ENCODE data around the gene SLC9A9.

SLC9A9 gene

DNA sequence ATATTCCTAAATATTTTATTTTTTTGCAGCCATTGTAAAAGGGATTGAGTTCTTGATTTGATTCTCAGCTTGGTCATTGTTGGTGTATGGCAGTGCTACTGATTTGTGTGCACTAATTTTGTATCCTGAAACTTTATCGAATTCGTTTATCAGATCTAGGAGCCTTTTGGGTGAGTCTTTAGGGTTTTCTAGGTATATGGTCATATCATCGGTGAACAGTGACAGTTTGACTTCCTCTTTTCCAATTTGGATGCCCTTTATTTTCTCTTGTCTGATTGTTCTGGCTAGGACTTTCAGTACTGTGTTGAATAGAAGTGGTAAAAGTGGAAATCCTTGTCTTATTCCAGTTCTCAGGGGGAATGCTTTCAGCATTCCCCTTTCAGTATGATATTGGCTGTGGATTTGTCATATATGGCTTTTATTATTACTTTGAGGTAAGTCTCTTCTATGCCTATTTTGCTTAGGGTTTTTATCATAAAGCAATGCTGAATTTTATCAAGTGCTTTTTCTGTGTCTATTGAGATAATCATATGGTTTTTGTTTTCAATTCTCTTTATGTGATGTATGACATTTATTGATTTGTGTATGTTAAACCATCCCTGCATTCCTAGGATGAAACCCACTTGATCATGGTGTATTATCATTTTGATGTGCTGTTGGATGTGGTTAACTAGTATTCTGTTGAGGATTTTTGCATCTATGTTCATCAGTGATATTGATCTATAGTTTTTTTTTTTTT is 11.4 kb upstream of the SLC9A9 start:
- H3K4me3 ChIP-seq (replicated peaks; ENCODE audit: low read depth, low read length) = no peak overlapping the region
- TF ChIP-seq, protein P1, sequence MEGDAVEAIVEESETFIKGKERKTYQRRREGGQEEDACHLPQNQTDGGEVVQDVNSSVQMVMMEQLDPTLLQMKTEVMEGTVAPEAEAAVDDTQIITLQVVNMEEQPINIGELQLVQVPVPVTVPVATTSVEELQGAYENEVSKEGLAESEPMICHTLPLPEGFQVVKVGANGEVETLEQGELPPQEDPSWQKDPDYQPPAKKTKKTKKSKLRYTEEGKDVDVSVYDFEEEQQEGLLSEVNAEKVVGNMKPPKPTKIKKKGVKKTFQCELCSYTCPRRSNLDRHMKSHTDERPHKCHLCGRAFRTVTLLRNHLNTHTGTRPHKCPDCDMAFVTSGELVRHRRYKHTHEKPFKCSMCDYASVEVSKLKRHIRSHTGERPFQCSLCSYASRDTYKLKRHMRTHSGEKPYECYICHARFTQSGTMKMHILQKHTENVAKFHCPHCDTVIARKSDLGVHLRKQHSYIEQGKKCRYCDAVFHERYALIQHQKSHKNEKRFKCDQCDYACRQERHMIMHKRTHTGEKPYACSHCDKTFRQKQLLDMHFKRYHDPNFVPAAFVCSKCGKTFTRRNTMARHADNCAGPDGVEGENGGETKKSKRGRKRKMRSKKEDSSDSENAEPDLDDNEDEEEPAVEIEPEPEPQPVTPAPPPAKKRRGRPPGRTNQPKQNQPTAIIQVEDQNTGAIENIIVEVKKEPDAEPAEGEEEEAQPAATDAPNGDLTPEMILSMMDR (IDR thresholded peaks at IDR 0.05; ENCODE audit: low read depth, low read length, missing control alignments) = no peak

DNA sequence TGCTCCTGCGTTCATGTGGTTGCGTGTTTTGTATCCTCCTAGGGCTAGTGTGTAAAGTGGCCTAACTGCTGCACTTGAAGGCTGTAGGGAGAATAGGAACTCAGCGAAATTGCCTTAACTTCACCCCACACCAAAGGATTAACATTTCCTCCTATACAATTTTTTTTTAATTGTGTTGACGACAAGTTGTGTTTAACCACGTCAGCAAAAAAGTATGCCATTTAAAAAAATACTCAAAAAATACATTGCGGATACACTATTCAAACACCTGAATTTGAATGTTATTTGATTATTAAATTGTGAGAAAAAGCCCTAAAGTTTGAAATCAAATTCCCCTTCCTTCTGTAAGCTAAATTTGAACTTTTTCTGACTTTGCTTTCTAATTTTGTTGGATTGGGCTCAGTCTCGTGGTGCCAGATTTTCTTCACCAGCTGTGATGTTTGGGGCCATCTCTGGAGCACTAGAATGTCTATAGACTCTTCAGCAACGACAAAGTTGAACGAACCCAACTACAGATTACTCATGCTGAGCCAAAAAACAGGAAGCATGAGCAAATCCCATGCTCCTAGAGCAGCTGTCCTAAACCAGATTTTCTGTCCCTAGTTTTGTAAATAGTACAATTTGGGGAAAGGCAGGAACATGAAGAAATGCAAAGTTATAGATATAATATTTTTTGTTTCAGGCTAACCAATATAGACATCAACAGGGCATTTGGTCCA is 8.1 kb upstream of the SLC9A9 start:
- no peak overlapping the region for H3K4me3 ChIP-seq (replicated peaks; ENCODE audit: low read depth, low read length)
- DNase-seq (ENCODE audit: extremely low read depth, low read depth) = no peak
- TF ChIP-seq, protein P1 (IDR thresholded peaks at IDR 0.05; ENCODE audit: low read depth, low read length, missing control alignments) = no peak

More for the DNA sequence above, 11.4 kb upstream of the SLC9A9 start:
- DNase-seq (ENCODE audit: extremely low read depth, low read depth) = no peak

DNA sequence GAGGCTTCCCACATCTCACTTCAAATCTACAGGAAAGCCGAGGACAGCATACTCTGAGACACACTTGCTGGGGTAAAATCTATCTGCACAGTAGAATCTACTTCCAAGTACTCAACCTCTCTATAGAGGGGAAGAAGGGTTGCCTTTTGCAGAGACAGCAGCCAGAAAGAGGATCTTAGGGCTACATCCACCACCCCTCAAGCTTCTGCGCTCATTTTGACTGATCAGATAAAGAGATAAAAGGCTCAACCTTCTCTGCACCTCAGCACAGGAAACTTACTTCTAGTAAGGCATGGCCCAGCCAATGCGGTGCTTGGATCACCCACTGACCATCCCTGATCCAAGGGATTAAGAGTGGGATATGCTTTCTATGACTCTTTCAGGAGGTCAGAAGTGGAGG is 6.9 kb upstream of the SLC9A9 start:
- no peak overlapping the region for H3K4me3 ChIP-seq (replicated peaks; ENCODE audit: low read depth, low read length)
- TF ChIP-seq, protein P1 (IDR thresholded peaks at IDR 0.05; ENCODE audit: low read depth, low read length, missing control alignments) = no peak
- DNase-seq (ENCODE audit: extremely low read depth, low read depth) = no peak

DNA sequence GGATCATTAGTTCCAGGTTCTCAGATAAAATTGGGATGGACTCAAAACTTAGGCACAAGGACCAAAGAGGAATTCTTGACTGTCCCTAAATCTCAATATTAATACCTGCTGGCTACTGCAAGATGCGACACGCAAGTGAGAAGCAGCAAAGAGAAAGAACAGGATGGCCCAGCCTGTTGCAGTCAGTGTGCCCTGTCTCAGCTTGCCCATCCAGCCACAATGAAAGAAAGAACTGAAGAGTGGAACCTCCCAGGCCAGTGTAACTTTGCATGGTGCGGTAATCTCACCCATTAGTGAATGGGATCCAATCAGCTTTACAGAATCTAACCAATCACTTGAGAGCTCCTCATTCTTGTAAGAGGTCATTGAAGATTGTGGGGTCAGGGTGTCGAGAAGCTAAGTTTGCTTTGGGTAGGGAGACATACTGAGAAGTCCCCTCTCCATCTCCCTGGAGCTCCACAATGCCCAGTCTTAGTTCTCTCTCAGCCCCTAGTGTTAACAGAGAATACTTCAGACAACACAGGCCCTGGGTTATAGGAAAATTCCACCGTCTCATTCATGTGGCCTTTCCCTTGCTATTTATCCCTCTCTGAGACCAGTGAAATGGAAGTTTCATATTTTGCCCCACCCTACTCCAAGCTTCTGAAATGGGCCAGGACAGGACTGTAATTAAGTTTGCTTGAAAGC is 3.2 kb upstream of the SLC9A9 start:
- no peak overlapping the region for H3K4me3 ChIP-seq (replicated peaks; ENCODE audit: low read depth, low read length)
- TF ChIP-seq, protein P1 (IDR thresholded peaks at IDR 0.05; ENCODE audit: low read depth, low read length, missing control alignments) = no peak
- DNase-seq (ENCODE audit: extremely low read depth, low read depth) = no peak

DNA sequence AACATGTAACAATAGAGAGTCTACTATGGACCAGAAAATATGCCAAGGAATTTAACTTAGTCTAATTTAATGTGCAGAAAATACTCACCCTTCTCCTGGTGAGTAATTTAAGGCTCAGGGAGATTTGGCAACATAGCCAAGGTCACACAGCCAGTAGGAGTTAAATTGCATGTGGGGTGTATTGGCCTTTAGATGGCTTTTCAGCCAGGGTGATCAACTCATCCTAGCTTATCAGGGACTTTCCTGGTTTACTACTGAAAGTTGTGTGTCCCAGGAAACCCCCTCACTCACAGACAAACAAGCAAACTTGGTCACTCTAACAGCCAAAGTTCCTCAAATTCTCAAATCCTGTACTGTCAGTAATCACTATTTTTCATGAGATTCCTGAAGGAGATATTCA is 2.6 kb upstream of the SLC9A9 start:
- TF ChIP-seq, protein P1 (IDR thresholded peaks at IDR 0.05; ENCODE audit: low read depth, low read length, missing control alignments) = no peak
- H3K4me3 ChIP-seq (replicated peaks; ENCODE audit: low read depth, low read length) = no peak overlapping the region
- no peak for DNase-seq (ENCODE audit: extremely low read depth, low read depth)

DNA sequence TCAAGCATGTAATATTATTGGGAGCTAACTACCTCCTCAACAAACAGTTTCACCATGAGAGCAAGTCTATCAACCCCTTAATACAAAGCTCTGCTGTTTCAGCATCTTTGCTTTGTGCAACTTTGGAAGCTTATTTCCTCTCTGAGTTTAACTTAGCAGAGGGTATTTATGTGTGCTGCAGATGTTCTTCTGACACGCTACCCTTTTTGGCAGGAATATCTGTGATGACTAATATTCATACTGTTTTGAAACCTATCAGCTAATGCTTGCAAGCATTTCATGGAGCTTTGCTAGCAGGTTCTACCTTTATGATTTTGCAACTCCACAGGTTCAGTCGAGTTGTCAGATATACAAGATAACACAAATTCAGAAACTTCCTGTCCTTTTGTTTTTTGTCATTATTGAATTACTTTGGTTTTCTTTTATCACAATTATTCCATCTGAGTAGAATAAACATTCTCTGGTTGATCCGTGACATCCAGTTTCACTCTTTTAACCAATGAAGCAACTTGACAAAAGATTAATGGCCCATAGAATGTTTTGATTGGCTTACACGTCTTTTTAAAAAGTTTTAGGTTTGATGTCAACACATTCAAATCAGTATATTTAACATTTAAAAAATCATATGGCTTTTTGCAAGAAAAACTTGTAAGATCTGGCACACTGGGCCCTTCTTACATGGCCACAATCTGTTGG is 1.7 kb upstream of the SLC9A9 start:
- peak; percentile 73 for DNase-seq (ENCODE audit: extremely low read depth, low read depth)
- TF ChIP-seq, protein P1 (IDR thresholded peaks at IDR 0.05; ENCODE audit: low read depth, low read length, missing control alignments) = no peak
- no peak overlapping the region for H3K4me3 ChIP-seq (replicated peaks; ENCODE audit: low read depth, low read length)

All from HFF-Myc (cell line).